Neural crest cell (in vitro differentiated cells): ENCODE results near the gene TBP. TPM values are rescaled to one million over a fixed set of nuclear protein-coding genes. Genes with fewer than 3 reads are reported as not detected.

Experiments used
- DNase-seq: peaks from one replicate; pipeline ENCODE4 v3.0.0; 2021; ENCODE audit warnings: low read depth, mixed read lengths, low spot score
- H3K27ac Mint-ChIP-seq: one replicate; pipeline ENCODE4 v1.8.0; 2021; ENCODE audit warnings: mild to moderate bottlenecking, mixed read lengths; ENCODE audit not compliant: unreplicated experiment
- H3K27me3 Mint-ChIP-seq: 2 replicates; pipeline ENCODE4 v1.8.0; 2021; ENCODE audit warnings: low read depth, mild to moderate bottlenecking, mixed read lengths
- H3K36me3 Mint-ChIP-seq: 2 replicates; pipeline ENCODE4 v1.8.0; 2021; ENCODE audit warnings: low read depth, mild to moderate bottlenecking, mixed read lengths
- H3K4me1 Mint-ChIP-seq: 2 replicates; pipeline ENCODE4 v1.8.0; 2021; ENCODE audit warnings: mixed read lengths
- H3K4me3 Mint-ChIP-seq: one replicate; pipeline ENCODE4 v1.8.0; 2021; ENCODE audit warnings: mild to moderate bottlenecking, mixed read lengths
- H3K9me3 Mint-ChIP-seq: 2 replicates; pipeline ENCODE4 v1.8.0; 2021; ENCODE audit warnings: mixed read lengths
- total RNA-seq: library from RNA; stranded (reverse); gene quantifications from 2 replicates; pipeline ENCODE4 v1.2.1, GENCODE V29; 2021
- TF ChIP-seq, protein P1 (sequence below): fragments of 200-600 bp; sonication (generic); conservative IDR thresholded peaks from 2 replicates; pipeline ENCODE4 v1.5.0; 2021; ENCODE audit warnings: antibody characterized with exemption, mild to moderate bottlenecking

Gene TBP
- total RNA-seq, 1 donor from 2014 or later = 22.1 TPM

DNA sequence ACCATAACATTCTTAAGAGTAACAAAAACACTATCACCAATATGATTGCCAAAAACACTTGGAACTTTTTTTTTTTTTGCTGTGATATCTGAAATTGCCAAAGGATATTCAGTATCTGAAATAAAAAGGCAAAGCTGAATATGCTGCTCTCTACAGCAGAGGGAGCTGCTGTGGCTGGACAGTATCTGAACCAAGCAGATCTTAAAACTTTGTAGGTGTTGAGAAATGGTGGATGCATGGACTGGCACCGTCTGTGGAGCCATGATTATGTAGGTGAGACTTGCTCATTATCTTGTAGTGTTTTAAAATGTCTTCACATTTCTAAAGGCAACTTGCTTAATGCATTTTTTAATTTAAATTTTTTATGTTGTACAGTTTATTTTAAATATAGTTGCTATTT, 21.1 kb downstream of the TBP start:
- Mint-ChIP-seq H3K4me3 (no peak overlapping the region), H3K27me3 (no peaks in the 10 kb centered on the region), H3K27ac (no peak overlapping the region), H3K4me1 (no peaks in the 10 kb centered on the region), H3K36me3 (peaks cover under 1% of the 10 kb centered on the region), H3K9me3 (no peaks in the 10 kb centered on the region)
- TF ChIP-seq, protein P1, sequence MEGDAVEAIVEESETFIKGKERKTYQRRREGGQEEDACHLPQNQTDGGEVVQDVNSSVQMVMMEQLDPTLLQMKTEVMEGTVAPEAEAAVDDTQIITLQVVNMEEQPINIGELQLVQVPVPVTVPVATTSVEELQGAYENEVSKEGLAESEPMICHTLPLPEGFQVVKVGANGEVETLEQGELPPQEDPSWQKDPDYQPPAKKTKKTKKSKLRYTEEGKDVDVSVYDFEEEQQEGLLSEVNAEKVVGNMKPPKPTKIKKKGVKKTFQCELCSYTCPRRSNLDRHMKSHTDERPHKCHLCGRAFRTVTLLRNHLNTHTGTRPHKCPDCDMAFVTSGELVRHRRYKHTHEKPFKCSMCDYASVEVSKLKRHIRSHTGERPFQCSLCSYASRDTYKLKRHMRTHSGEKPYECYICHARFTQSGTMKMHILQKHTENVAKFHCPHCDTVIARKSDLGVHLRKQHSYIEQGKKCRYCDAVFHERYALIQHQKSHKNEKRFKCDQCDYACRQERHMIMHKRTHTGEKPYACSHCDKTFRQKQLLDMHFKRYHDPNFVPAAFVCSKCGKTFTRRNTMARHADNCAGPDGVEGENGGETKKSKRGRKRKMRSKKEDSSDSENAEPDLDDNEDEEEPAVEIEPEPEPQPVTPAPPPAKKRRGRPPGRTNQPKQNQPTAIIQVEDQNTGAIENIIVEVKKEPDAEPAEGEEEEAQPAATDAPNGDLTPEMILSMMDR = peak; percentile 53
- no peak for DNase-seq

DNA sequence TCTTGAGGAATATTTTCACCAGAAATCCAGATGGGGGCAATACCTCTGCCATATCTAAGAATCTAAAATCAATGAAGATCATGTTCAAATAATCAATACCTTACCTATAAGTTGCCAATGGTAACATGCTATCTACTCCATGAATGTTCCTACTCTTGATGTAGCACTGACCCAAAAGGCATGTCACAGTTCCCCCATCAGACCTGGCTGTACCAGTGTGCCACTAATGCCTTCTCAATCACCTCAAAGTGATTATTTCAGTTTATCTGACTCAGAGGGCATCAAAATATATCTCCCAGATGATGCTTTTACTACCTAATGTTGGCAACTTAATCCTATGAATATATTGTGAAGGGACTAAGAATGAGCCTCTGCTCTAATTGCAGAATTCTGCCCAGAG, 24.7 kb downstream of the TBP start:
- H3K27me3 Mint-ChIP-seq = no peaks in the 10 kb centered on the region
- peaks cover 12% of the 10 kb centered on the region for H3K4me1 Mint-ChIP-seq
- TF ChIP-seq, protein P1 = no peak
- H3K4me3 Mint-ChIP-seq = no peak overlapping the region
- H3K9me3 Mint-ChIP-seq = no peaks in the 10 kb centered on the region
- peaks cover 12% of the 10 kb centered on the region for H3K36me3 Mint-ChIP-seq
- DNase-seq = no peak
- no peak overlapping the region for H3K27ac Mint-ChIP-seq

- Mint-ChIP-seq H3K4me3 (peak overlapping the region; percentile 97), H3K27ac (peak overlapping the region; percentile 75), H3K36me3 (peaks cover 12% of the 10 kb centered on the region), H3K27me3 (peaks cover 18% of the 10 kb centered on the region), H3K9me3 (no peaks in the 10 kb centered on the region), H3K4me1 (peaks cover 22% of the 10 kb centered on the region)
- DNase-seq = no peak
- TF ChIP-seq, protein P1 = peak; percentile 42
These were observed 29.6 kb downstream of the TBP start for GRCh38 chr6:170583756-170584180.

DNA sequence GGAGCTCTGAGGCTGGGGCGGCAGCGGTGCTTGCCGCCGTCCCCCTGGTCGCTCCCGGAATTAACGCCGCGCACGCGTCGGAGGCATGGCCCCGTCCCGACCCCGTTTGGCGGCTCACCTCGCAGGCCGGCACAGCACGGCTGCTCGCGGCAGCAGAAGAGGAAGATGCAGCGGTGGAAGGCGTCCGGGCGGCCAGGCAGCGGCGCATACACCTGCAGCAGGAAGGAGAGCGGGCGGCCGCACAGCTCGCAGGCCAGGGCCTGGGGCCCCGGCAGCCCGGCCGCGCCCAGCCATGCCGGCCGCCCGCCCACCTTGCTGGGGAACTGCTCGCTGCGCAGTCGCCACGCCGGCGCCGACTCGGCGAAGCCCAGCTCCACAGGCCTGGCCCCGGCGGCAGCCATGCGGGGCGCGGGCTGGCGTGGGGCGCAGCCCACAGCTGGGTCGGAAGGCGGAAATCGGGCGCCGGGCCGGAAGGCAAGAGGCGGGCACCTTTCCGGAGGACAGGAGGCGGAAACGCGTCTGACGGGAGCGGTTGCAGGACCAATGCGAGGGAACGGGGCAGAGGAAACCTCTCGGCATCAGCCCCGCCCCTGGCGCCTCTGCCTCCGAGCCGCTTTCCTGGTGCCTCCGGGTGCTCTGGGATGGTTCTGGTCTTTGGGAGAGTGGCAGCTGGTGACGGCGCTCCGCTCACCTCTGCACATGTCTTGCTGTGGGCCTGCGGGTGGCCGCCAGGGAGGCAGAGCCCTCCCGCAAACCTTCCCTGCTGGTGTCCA, 30.2 kb downstream of the TBP start, which contains the start of gene PDCD2:
Gene PDCD2, minus strand, starts transcription at position 457 of the 773 bp plus-strand sequence. Its CDS starts 56 bp downstream, at position 401.
- H3K4me1 Mint-ChIP-seq = peaks cover 22% of the 10 kb centered on the region
- DNase-seq = peak; percentile 86
- H3K27me3 Mint-ChIP-seq = peaks cover 21% of the 10 kb centered on the region
- peak within 1 kb of the TSS; percentile 75 for H3K27ac Mint-ChIP-seq
- TF ChIP-seq, protein P1 = no peak
- peaks cover 12% of the 10 kb centered on the region for H3K36me3 Mint-ChIP-seq
- no peaks in the 10 kb centered on the region for H3K9me3 Mint-ChIP-seq
- peak within 1 kb of the TSS; percentile 98 for H3K4me3 Mint-ChIP-seq

DNA sequence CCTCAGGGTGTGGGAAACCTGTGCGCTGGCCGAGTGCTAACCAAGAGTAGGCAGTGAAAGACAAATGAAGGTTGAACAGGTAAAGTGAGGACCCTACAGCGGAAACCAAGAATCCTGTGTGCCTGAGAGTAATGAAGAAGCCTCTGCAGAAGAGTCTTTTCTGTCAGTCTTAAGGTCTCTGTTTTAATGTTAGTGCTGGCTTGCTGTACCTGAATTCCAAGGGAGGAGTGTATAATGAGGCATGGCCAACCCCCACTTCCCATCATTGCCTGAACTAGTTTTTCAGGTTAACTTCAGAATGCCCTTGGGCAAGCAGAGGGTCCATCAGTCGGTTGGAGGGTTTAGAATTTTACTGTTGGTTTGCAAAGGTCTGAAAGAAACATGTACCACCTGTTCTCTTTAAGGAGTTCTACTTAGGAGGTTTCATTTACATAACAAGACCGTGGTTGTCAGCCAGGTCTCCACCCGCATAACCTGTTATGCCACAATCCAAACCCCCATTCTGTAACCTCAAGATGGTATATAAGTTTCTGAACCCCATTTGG, 30.9 kb downstream of the TBP start:
- peak overlapping the region; percentile 98 for H3K4me3 Mint-ChIP-seq
- peak overlapping the region; percentile 67 for H3K27ac Mint-ChIP-seq
- H3K4me1 Mint-ChIP-seq = peaks cover 22% of the 10 kb centered on the region
- DNase-seq = no peak
- H3K9me3 Mint-ChIP-seq = peaks cover 4% of the 10 kb centered on the region
- H3K27me3 Mint-ChIP-seq = peaks cover 26% of the 10 kb centered on the region
- TF ChIP-seq, protein P1 = no peak
- H3K36me3 Mint-ChIP-seq = peaks cover 12% of the 10 kb centered on the region
